OCI-LY3 (cell line): Measurements from ENCODE around the gene NGEF.

Experiments
- EZH2phosphoT487 ChIP-seq: fragments of 200-600 bp; shearing (Covaris generic); IDR thresholded peaks from 2 replicates; pipeline ENCODE4 v1.6.1; 2018; ENCODE audit warnings: antibody characterized with exemption, mixed run types, low read depth
- TF ChIP-seq, protein P1 (sequence below): fragments of 200-600, 300-600 bp; sonication (generic); IDR thresholded peaks from 2 replicates; pipeline ENCODE4 v1.5.1; 2014; ENCODE audit warnings: antibody characterized with exemption, low read length, low read depth

DNA sequence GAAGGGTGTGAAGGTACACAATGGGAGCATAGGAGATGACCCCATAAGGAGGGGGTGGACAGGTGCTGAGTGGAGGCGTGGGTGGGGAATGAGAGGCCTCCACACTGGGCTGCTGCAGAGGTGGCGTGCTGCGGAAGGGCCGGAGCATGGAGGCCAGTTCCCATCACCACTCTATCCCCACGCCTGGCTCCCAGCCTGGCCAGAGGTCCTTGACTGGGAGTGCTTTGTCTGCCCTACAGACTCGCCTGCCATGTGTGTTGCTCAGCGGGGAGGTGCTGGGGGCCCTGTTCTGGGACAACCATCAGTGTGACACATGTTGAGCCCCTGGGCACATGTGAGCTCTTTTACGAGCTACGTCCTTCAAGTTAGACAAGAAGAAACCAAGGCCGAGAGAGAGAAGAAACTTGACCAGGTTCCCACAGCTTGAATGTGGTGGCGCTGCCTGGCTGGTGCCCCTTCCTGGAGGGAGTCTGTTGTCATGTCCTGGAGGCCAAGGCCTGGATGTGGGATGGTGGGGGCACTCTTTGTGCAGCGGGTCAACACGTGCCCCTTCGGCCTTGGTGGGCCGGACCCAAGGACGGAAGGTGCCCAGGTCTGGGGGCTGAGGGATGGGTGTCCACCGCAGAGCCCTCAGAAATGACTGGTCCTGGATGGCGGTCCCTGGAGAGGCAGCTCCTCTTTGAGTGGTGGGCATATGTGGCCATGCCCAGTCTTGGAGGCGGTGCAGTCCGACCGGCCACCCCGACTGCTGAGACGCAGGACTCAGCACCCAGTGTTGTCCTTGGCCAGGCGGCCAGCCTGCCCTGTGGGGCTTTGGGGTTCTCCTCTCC, 45.9 kb upstream of the NGEF start:
- TF ChIP-seq, protein P1, sequence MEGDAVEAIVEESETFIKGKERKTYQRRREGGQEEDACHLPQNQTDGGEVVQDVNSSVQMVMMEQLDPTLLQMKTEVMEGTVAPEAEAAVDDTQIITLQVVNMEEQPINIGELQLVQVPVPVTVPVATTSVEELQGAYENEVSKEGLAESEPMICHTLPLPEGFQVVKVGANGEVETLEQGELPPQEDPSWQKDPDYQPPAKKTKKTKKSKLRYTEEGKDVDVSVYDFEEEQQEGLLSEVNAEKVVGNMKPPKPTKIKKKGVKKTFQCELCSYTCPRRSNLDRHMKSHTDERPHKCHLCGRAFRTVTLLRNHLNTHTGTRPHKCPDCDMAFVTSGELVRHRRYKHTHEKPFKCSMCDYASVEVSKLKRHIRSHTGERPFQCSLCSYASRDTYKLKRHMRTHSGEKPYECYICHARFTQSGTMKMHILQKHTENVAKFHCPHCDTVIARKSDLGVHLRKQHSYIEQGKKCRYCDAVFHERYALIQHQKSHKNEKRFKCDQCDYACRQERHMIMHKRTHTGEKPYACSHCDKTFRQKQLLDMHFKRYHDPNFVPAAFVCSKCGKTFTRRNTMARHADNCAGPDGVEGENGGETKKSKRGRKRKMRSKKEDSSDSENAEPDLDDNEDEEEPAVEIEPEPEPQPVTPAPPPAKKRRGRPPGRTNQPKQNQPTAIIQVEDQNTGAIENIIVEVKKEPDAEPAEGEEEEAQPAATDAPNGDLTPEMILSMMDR, result no peak
- TF ChIP-seq EZH2phosphoT487, result no peak
